8988T (cell line): ENCODE measurements around the gene CDK17.
"Not testable (repeated sequence)": the region's sequence is repeated elsewhere in the genome, so short reads cannot be mapped to it uniquely, and the experiment has no call there.

Experiments
- DNase-seq: peaks from one replicate; pipeline ENCODE4 v3.0.0; 2011

The CDK17 gene

DNA sequence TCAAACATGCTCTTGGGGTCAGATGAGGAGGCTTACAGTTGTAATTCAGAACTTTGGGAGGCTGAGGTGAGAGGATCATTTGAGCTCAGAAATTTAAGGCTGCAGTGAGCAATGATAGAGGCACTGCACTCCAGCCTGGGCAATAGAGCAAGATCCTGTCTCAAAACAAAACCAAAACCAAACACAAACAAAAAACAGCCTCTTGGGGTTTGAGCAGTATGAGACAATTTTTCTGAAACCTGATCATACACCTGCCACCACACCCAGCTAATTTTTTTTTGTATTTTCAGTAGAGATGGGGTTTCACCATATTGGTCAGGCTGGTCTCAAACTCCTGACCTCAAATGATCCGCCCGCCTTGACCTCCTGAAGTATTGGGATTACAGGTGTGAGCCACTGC is 17.4 kb upstream of the CDK17 start:
- DNase-seq, result not testable (repeated sequence)

GRCh38 chr12:96416033-96416799 is 16.0 kb upstream of the CDK17 start:
- DNase-seq, result no peak

GRCh38 chr12:96414637-96415036 is 14.4 kb upstream of the CDK17 start:
- no peak for DNase-seq

DNA sequence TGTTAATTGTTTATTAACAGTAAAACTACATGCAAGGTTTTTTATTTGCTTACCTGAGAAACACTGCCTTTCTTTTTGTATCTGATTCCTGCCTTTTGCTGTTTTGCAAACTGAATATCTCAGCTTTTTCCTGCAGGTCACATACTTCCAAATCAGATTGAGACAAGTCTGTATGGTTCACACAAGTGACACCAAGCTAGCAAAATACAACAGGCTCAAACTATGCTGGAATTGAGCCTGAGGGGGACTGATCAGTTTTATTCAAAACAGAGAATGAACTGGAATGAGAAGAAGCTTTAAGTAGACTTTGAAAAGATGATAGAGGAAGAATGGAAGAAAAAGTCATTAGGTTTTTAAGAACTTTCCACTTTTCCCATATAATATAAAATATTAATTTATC is 12.2 kb upstream of the CDK17 start:
- no peak for DNase-seq

DNA sequence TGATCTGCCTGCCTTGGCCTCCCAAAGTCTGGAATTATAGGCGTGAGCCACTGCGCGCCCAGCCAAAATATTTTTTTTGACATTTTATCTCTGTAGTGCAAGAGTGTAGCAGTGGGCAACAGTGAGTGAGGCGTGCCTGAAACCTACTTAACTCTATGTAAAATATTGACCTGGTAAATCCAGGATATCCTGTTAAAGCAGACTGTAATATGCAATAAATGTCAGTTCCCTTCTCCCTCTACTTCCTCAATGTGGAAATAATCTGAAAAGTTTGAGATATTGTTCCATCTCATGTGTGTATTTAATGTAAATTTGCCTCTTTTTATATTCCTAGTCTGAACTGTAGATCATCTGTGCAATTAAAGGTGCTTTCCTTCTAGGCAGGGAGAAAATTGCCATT is 9.5 kb upstream of the CDK17 start:
- DNase-seq, result no peak

GRCh38 chr12:96408993-96409392 is 8.8 kb upstream of the CDK17 start:
- DNase-seq, result no peak

DNA sequence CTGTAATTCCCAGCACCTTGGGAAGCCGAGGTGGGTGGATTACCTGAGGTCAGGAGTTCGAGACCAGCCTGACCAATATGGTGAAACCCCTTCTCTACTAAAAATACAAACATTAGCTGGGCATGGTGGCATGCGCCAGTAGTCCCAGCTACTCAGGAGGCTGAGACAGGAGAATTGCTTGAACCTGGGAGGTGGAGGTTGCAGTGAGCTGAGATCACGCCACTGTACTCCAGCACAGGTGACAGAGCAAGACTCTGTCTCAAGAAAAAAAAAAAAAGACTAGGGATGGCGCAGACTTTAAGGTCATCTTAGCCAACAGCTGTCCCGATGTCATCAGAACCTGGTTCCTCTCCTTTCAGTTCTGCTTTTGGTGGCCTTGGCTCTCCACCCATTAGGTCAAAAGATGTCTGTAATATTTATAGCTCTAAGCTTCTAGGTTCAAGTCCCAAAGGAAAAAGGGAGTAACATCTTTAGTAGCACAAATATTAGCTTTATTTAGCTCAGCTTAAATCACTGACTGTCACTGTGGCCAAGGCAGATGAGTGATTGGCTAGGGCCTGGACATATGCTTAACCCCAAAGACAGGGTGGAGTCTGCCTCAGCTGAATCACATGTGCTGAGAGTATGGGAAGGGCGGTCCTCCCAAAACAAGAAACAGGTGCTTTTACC is 7.3 kb upstream of the CDK17 start:
- DNase-seq, result not testable (repeated sequence)

DNA sequence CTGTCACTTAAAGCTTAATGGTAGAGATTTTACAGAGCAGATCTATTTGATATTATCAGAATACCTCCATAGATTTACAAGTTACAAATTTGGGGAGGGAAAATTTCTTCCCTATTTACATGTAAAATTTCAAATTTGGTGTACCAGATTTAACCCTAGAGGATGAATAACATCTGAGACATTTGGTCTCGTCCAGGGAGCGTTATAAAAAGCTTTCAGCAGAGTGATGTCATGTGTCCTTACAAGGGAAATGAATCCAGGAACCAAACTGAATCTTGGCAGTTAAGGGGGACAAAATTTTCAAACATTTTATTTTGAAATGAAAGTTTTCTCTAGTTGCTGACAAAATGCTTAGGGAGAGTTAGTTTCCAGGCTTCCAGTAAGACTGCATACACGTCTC is 4.5 kb upstream of the CDK17 start:
- DNase-seq, result no peak

- no peak for DNase-seq
Measured at GRCh38 chr12:96403870-96404269, 3.6 kb upstream of the CDK17 start.

- not testable (repeated sequence) for DNase-seq
Measured at GRCh38 chr12:96402522-96402921, 2.3 kb upstream of the CDK17 start.

DNA sequence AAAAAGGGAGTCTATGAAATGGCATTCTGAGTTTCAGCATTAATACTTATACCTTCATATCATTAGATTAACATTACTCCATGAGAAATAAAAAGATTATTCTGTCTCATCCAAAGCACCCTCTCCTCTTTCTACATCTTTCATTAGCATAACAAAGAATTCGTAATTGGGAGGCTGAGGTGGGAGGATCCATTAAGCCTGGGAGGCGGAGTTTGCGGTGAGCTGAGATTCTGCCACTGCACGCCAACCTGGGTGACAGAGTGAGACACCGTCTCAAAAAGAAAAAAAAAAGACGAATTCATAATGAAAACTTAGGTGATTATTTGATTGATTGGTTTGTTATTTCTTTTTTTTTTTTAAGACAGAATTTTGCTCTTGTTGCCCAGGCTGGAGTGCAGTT is 1.8 kb upstream of the CDK17 start:
- DNase-seq, result no peak

DNA sequence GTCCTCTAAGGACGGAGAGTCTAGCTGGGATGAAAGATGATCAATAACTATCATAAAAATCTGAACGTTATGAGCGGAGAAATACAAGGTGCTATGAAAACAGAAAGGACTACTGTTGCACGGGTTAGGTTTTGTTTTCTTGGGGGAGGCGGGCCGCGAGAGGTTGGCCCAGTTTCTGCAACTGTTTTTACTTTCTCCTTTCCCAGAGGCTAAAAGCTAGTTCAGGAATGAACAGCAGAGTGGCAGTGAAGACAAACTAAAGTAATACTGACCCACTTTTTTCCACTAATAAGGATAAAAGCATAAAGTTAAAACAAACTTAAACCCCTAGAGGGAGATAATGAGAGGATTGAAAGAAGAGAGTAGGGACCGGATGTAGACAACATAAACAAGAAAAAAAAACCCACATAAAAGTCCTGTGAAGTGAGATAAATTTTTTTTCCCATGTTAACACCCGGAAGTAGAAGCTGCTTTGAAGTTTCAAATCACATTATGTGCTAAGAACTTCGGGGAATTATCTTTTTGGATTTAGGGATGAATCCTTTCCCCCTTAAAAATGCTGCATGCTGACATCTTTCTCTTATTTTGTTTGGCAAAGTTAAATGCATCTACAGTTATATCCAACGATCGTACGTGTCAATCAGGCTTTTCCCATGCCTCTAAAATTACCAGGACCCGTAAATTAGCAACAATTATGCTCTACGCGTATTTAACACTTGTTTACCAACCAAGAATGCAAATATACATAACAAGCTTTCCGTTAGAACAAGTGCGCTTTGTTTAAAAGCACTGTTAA is 1.0 kb upstream of the CDK17 start:
- DNase-seq, result peak; percentile 44

DNA sequence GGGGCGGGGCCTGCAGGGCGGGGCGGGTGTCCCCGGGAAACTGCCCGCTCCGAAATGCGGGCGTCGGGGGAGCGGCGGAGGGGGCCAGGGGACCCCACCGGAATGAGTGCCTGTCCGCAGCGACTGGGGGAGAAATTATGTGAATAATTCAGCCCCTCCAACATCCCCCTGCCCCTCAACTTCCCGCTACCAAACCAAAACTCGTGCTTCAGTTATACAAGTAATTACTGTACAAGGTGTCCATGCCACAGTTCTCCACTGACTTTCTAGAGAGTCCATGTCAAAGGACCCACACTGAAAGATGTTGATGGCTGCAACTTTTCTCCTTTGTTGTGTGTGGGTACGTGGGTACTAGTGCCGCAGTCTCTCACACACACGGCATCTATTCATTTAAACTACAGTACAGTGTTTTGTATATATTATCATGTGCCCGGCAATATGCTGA is 414 bp upstream of the CDK17 start:
- DNase-seq, result no peak

- peak; percentile 49 for DNase-seq
Measured at GRCh38 chr12:96399120-96399918, 920 bp downstream of the CDK17 start.

DNA sequence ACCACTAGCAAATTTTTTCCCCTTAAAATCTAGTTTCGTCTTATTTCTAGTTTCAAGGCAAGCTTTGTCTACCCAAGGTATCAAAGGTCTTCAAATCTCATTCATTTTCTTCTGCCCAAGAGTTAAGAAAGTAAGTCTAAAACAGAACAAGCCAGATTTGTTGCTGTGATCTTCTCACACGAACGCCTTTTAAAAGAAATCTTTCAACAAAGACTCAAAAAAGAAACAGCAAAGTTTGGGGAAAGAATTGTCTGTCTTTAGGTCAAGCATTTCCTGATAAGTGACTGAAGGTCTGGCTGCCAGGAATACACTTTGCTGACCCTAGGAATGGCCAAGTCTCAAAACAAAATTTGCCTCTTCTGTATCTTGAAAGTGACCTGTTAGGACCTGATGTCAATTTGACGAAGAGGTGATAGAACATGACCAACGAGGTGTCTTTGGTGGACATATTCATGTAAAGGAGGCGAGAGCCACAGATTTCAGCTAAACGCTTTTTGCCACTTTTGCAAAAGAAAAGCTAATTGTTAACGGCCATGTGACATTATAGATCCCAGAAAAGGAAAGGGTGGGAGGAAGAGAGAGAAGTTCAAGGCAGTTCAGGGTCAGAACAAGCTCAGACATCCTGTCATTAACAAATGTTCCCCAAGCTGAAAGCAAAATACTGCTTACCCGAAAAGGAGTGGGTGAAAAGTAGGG is 1.7 kb downstream of the CDK17 start:
- no peak for DNase-seq

- no peak for DNase-seq
Measured at GRCh38 chr12:96397756-96398423, 2.3 kb downstream of the CDK17 start.

GRCh38 chr12:96396914-96397313 is 3.3 kb downstream of the CDK17 start:
- DNase-seq, result no peak

- DNase-seq, result no peak
Measured at GRCh38 chr12:96396209-96396608, 4.0 kb downstream of the CDK17 start.

GRCh38 chr12:96395236-96395635 is 5.0 kb downstream of the CDK17 start:
- DNase-seq, result no peak

DNA sequence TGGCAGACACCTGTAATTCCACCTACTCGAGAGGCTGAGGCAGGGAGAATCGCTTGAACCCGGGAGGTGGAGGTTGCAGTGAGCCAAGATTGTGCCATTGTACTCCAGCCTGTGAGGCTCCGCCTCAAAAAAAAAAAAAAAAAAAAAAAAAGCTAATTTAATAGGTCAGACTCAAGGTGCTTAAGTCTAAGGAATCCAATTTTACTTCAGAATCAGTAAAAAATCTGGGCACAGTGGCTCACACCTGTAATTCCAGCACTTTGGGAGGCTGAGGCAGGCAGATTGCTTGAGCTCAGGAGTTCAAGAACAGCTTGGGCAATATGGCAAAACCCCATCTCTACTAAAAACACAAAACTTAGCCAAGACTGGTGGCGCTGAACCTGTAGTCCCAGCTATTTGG is 7.0 kb downstream of the CDK17 start:
- not testable (repeated sequence) for DNase-seq

- DNase-seq, result no peak
Measured at GRCh38 chr12:96392397-96392796, 7.8 kb downstream of the CDK17 start.

- no peak for DNase-seq
Measured at GRCh38 chr12:96387981-96388380, 12.3 kb downstream of the CDK17 start.
